K562 (cell line): Measurements from ENCODE around the gene KIF18B. TPM values are rescaled to one million over a fixed set of nuclear protein-coding genes. Genes with fewer than 3 reads are reported as not detected.

ENCODE experiments used
- BHLHE40 ChIP-seq: IDR thresholded peaks from 2 replicates; pipeline ENCODE4 v1.6.1; 2011; ENCODE audit warnings: low read length, improper control_type of control experiment
- DACH1 ChIP-seq: fragments of 450-650 bp; IDR thresholded peaks from 2 replicates; pipeline ENCODE4 v1.6.1; 2018; ENCODE audit not compliant: partially characterized antibody
- FOS ChIP-seq: IDR thresholded peaks from 3 replicates; pipeline ENCODE4 v1.6.1; 2011; ENCODE audit not compliant: insufficient read length; ENCODE audit errors: extremely low read depth
- HDAC1 ChIP-seq, 2 experiments: fragments of 450-650 bp; IDR thresholded peaks; 2 replicates each; pipeline ENCODE4 v1.6.1; 2016 to 2017; ENCODE audit warnings: inconsistent platforms in 1 of 2, mild to moderate bottlenecking in 1 of 2, moderate library complexity in 1 of 2
- KDM4B ChIP-seq, 2 experiments: fragments of 450-650 bp in 1 of 2; sonication (generic) in 1 of 2; IDR thresholded peaks; 2 replicates each; pipeline ENCODE4 v1.6.1; 2016 to 2017; ENCODE audit warnings: borderline replicate concordance in 2 of 2, antibody characterized with exemption in 1 of 2, low read depth in 1 of 2, mild to moderate bottlenecking in 1 of 2
- MEF2A ChIP-seq: IDR thresholded peaks from 2 replicates; pipeline ENCODE4 v1.6.1; 2011; ENCODE audit warnings: low read depth, mild to moderate bottlenecking, low read length, moderate library complexity; ENCODE audit not compliant: control insufficient read depth
- NEUROD1 ChIP-seq: fragments of 150-350 bp; IDR thresholded peaks from 2 replicates; pipeline ENCODE4 v1.6.1; 2014; ENCODE audit warnings: borderline replicate concordance, low read length, low read depth; ENCODE audit not compliant: partially characterized antibody
- NR4A1 ChIP-seq, 2 experiments: fragments of 250-450 bp in 1 of 2; fragments of 450-650 bp in 1 of 2; sonication (Bioruptor Pico) in 1 of 2; IDR thresholded peaks; 2 replicates each; pipeline versions ENCODE4 v1.4.0 to v1.6.1; 2016 to 2020; ENCODE audit warnings: mild to moderate bottlenecking in 2 of 2, missing compliant biosample characterization in 1 of 2, missing genetic modification characterization in 1 of 2, moderate library complexity in 1 of 2
- POU5F1 ChIP-seq: fragments of 150-350 bp; IDR thresholded peaks from 2 replicates; pipeline ENCODE4 v1.6.1; 2014; ENCODE audit warnings: borderline replicate concordance, low read length, low read depth, mild to moderate bottlenecking; ENCODE audit not compliant: partially characterized antibody
- RB1 ChIP-seq: fragments of 450-650 bp; IDR thresholded peaks from 2 replicates; pipeline ENCODE4 v1.6.1; 2017; ENCODE audit warnings: low read depth, mild to moderate bottlenecking
- RFX5 ChIP-seq: IDR thresholded peaks from 2 replicates; pipeline ENCODE4 v1.6.1; 2011; ENCODE audit warnings: low read depth, mild to moderate bottlenecking, improper control_type of control experiment, low read length
- TCF15 ChIP-seq: fragments of 250-450 bp; sonication (Bioruptor Pico); IDR thresholded peaks from 2 replicates; pipeline ENCODE4 v1.8.0; 2022; ENCODE audit warnings: moderate library complexity, mild to moderate bottlenecking, inconsistent platforms
- ZBTB2 ChIP-seq: fragments of 450-650 bp; IDR thresholded peaks from 2 replicates; pipeline ENCODE4 v1.6.1; 2016; ENCODE audit warnings: antibody characterized with exemption
- ZKSCAN3 ChIP-seq: fragments of 250-450 bp; sonication (Bioruptor Pico); IDR thresholded peaks from 2 replicates; pipeline ENCODE4 v1.4.0; 2020
- ZNF277 ChIP-seq: fragments of 250-450 bp; sonication (Bioruptor Pico); IDR thresholded peaks from 2 replicates; pipeline ENCODE4 v1.8.0; 2022; ENCODE audit warnings: inconsistent platforms, mild to moderate bottlenecking, moderate library complexity, borderline replicate concordance
- ZNF696 ChIP-seq: fragments of 250-450 bp; sonication (Bioruptor Pico); conservative IDR thresholded peaks from 2 replicates; pipeline ENCODE4 v1.4.0; 2020; ENCODE audit warnings: mild to moderate bottlenecking, moderate library complexity
- polyA plus RNA-seq, 8 experiments: library from polyadenylated mRNA; depleted of rRNA in 4 of 8; stranded (reverse) in 5 of 8; unstranded in 3 of 8; fragments of >200 nt; fragmentation: Nextera tagmentation in 2 of 8; fragmentation: Illumina TruSeq in 1 of 8; extraction: Ambion mirVana in 2 of 8; extraction: Trizol in 1 of 8; gene quantifications; 2 replicates each; pipeline versions ENCODE4 v1.2.1 to v1.2.3, GENCODE V29; 2011 to 2014; ENCODE audit warnings: inconsistent platforms in 1 of 8, missing spikeins in 1 of 8
- total RNA-seq, 7 experiments: library from RNA; depleted of rRNA in 6 of 7; stranded (reverse); fragments of >200 nt in 6 of 7; fragmentation: Illumina TruSeq in 2 of 7; extraction: Trizol in 2 of 7; gene quantifications; 2 replicates each; pipeline versions ENCODE4 v1.2.1 to v1.2.3, GENCODE V29; 2011 to 2021; ENCODE audit warnings: low replicate concordance in 1 of 7
- TF ChIP-seq, protein P1 (sequence below), 2 experiments: fragments of 450-650 bp in 1 of 2; sonication (generic) in 1 of 2; formaldehyde crosslinking; conservative IDR thresholded peaks; 2 replicates each; pipeline versions ENCODE4 v1.4.0 to v1.8.1; 2020 to 2022; ENCODE audit warnings: mild to moderate bottlenecking in 1 of 2, missing genetic modification reagents in 1 of 2
- TF ChIP-seq, protein P2 (sequence below): fragments of 450-650 bp; formaldehyde crosslinking; IDR thresholded peaks from 2 replicates; pipeline ENCODE4 v1.4.0; 2020; ENCODE audit warnings: mild to moderate bottlenecking, moderate library complexity
- TF ChIP-seq, protein P3 (sequence below), 2 experiments: IDR thresholded peaks; 2 replicates each; pipeline ENCODE4 v1.6.1; 2011; ENCODE audit warnings: borderline replicate concordance in 1 of 2, control low read depth in 1 of 2, low read depth in 1 of 2, low read length in 1 of 2, mild to moderate bottlenecking in 1 of 2, mixed read lengths in 1 of 2, moderate library complexity in 1 of 2; ENCODE audit not compliant: insufficient read depth in 1 of 2, insufficient read length in 1 of 2, poor library complexity in 1 of 2, severe bottlenecking in 1 of 2; ENCODE audit errors: extremely low read depth in 1 of 2

Gene KIF18B
- total and polyA plus RNA-seq, 9 of the 15 experiments (the other 6 are each of a cell fraction or from before 2014, with no cell fraction given): 2.0 to 42.8 (median 13.2) TPM

DNA sequence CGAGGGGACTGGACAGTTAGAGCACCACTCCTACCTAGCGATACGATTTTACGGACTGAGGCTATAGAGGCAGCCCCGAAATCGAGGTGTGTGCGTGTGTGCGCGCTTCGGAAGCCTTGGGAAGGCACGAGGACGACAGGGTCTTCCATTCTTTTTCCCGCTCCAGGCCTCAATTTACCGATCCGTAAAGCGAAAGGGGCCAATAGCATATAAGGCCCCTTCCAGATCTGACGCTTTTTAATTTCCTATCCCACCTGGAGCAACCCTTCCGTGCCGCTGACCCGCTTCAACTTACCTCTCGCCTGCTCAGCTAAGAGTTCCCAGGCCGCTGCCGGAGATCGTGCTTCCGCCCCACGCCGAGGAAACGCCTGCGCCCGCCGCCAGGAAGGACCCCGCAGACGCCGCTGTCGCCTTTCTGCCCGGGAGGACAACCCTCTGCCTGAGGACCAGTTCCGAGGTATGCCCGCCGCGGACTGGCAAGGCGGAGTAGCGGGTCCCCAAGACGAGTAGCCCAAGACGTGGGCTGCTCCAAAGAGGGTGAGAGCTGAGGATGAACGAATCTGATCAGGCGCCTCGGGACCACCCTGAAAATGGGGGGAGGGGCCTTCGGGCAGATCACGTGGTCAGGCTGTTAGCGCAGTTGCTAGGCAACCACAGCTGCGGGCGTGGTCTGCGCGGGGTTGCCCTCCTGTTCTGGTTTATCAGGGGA is 48.3 kb downstream of the KIF18B start, which contains the start of gene EFTUD2 (continued):
- TF ChIP-seq TCF15 (CRISPR knock-in tag): no peak
- 0 out of 2 replicates have a peak, but pooled peaks have one; percentile 48 for TF ChIP-seq RFX5
- peak; percentile 65 for TF ChIP-seq POU5F1
- TF ChIP-seq ZNF696: no peak
- TF ChIP-seq DACH1: peak; percentile 99
- no peak for TF ChIP-seq KDM4B (IDR thresholded peaks at IDR 0.05; ENCODE audit: borderline replicate concordance in 2 of 2, low read depth in 1 of 2)
- TF ChIP-seq HDAC1 (IDR thresholded peaks at IDR 0.05): peak in 1 of 2 experiments; percentile 97; a peak in 2 of 4 replicates
- TF ChIP-seq, protein P1, sequence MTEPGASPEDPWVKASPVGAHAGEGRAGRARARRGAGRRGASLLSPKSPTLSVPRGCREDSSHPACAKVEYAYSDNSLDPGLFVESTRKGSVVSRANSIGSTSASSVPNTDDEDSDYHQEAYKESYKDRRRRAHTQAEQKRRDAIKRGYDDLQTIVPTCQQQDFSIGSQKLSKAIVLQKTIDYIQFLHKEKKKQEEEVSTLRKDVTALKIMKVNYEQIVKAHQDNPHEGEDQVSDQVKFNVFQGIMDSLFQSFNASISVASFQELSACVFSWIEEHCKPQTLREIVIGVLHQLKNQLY (CRISPR knock-in tag; conservative IDR thresholded peaks at IDR 0.05): no peak
- TF ChIP-seq BHLHE40: peak; percentile 59
- TF ChIP-seq ZKSCAN3 (CRISPR knock-in tag): no peak
- no peak for TF ChIP-seq NR4A1 (CRISPR knock-in tag; IDR thresholded peaks at IDR 0.05)
- TF ChIP-seq NR4A1 (tag; IDR thresholded peaks at IDR 0.05): peak; percentile 56; the same call in 1 of the 2 replicates
- no peak for TF ChIP-seq ZNF277 (CRISPR knock-in tag)
- peak; percentile 98 for TF ChIP-seq RB1
- TF ChIP-seq ZBTB2: peak; percentile 40; the same call in 1 of the 2 replicates
- TF ChIP-seq NEUROD1: peak; percentile 77
- TF ChIP-seq, protein P2, sequence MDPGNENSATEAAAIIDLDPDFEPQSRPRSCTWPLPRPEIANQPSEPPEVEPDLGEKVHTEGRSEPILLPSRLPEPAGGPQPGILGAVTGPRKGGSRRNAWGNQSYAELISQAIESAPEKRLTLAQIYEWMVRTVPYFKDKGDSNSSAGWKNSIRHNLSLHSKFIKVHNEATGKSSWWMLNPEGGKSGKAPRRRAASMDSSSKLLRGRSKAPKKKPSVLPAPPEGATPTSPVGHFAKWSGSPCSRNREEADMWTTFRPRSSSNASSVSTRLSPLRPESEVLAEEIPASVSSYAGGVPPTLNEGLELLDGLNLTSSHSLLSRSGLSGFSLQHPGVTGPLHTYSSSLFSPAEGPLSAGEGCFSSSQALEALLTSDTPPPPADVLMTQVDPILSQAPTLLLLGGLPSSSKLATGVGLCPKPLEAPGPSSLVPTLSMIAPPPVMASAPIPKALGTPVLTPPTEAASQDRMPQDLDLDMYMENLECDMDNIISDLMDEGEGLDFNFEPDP: no peak
- TF ChIP-seq FOS: no peak
- TF ChIP-seq, protein P3, sequence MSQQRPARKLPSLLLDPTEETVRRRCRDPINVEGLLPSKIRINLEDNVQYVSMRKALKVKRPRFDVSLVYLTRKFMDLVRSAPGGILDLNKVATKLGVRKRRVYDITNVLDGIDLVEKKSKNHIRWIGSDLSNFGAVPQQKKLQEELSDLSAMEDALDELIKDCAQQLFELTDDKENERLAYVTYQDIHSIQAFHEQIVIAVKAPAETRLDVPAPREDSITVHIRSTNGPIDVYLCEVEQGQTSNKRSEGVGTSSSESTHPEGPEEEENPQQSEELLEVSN (IDR thresholded peaks at IDR 0.05; ENCODE audit: borderline replicate concordance in 1 of 2, extremely low read depth in 1 of 2, insufficient read depth in 1 of 2, insufficient read length in 1 of 2, low read depth in 1 of 2, low read length in 1 of 2, poor library complexity in 1 of 2, severe bottlenecking in 1 of 2): peak; percentile 75 to 79
- no peak for TF ChIP-seq MEF2A
